ENCODE data around the gene CDK5R2. TPM values are rescaled to one million over a fixed set of nuclear protein-coding genes. Genes with fewer than 3 reads are reported as not detected.

Gene CDK5R2
- total and polyA plus RNA-seq, 2 of the 13 experiments (the other 11 are each of a cell fraction or from before 2014, with no cell fraction given) = not detected

GRCh38 chr2:218962859-218963492 lies 3.5 kb downstream of the CDK5R2 start (continued):
- TF ChIP-seq ZNF562 (CRISPR knock-in tag; IDR thresholded peaks at IDR 0.05; ENCODE audit: borderline replicate concordance) (no peak), ZBTB34 (CRISPR knock-in tag; IDR thresholded peaks at IDR 0.05) (0 out of 2 replicates have a peak, but pooled peaks have one; percentile 28), ZEB1 (IDR thresholded peaks at IDR 0.05; ENCODE audit: insufficient replicate concordance, low read depth) (no peak), NFATC3 (CRISPR knock-in tag; IDR thresholded peaks at IDR 0.05) (no peak), RAD51 (IDR thresholded peaks at IDR 0.05; ENCODE audit: borderline replicate concordance) (no peak), ZNF800 (CRISPR knock-in tag; IDR thresholded peaks at IDR 0.05) (peak; percentile 83; the same call in 1 of the 2 replicates), ZSCAN20 (CRISPR knock-in tag; IDR thresholded peaks at IDR 0.05; ENCODE audit: borderline replicate concordance) (peak; percentile 92), ZNF354B (CRISPR knock-in tag; IDR thresholded peaks at IDR 0.05) (0 out of 2 replicates have a peak, but pooled peaks have one; percentile 44), EZH2 (conservative IDR thresholded peaks at IDR 0.05; ENCODE audit: low read depth, low read length) (peak; percentile 65; the same call in 1 of the 2 replicates), MED1 (CRISPR knock-in tag; IDR thresholded peaks at IDR 0.05) (peak; percentile 67; the same call in 1 of the 2 replicates), ZC3H13 (CRISPR knock-in tag; IDR thresholded peaks at IDR 0.05) (peak; percentile 59; the same call in 1 of the 2 replicates), ZNF44 (CRISPR knock-in tag; IDR thresholded peaks at IDR 0.05) (peak; percentile 53; the same call in 1 of the 2 replicates), MZF1 (CRISPR knock-in tag; IDR thresholded peaks at IDR 0.05; ENCODE audit: borderline replicate concordance) (no peak), RNF2 (conservative IDR thresholded peaks at IDR 0.05; ENCODE audit: low read depth) (no peak), MTF2 (CRISPR knock-in tag; IDR thresholded peaks at IDR 0.05; ENCODE audit: borderline replicate concordance) (peak; percentile 78; the same call in 1 of the 2 replicates), SCMH1 (CRISPR knock-in tag; IDR thresholded peaks at IDR 0.05; ENCODE audit: borderline replicate concordance) (no peak), ZSCAN5A (CRISPR knock-in tag; IDR thresholded peaks at IDR 0.05; ENCODE audit: borderline replicate concordance) (no peak), CENPX (CRISPR knock-in tag; IDR thresholded peaks at IDR 0.05) (no peak), ATF2 (CRISPR knock-in tag; IDR thresholded peaks at IDR 0.05) (peak; percentile 67; the same call in 1 of the 2 replicates), RFX3 (CRISPR knock-in tag; IDR thresholded peaks at IDR 0.05) (no peak), MYC (CRISPR knock-in tag; IDR thresholded peaks at IDR 0.05; ENCODE audit: borderline replicate concordance) (peak; percentile 63; the same call in 1 of the 2 replicates), RBM39 (IDR thresholded peaks at IDR 0.05; ENCODE audit: low read depth, low read length, poor library complexity, severe bottlenecking) (no peak), CHCHD3 (CRISPR knock-in tag; IDR thresholded peaks at IDR 0.05) (no peak)
